GM18909 (cell line): ENCODE measurements around the gene RBM20.

ENCODE experiments used
- ATAC-seq: cut with Tn5 transposase; IDR thresholded peaks from one replicate; pipeline ENCODE4 v1.9.1; 2021; ENCODE audit warnings: mild to moderate bottlenecking; ENCODE audit not compliant: unreplicated experiment, poor library complexity

The RBM20 gene

GRCh38 chr10:110876000-110876399 is 231.9 kb downstream of the RBM20 start:
- no peak for ATAC-seq

- no peak for ATAC-seq
These were observed 232.7 kb downstream of the RBM20 start for GRCh38 chr10:110876788-110877187.

- no peak for ATAC-seq
These were observed 235.9 kb downstream of the RBM20 start for GRCh38 chr10:110880012-110880411.

GRCh38 chr10:110881247-110881646 is 237.1 kb downstream of the RBM20 start:
- ATAC-seq: no peak

GRCh38 chr10:110881905-110882304 is 237.8 kb downstream of the RBM20 start:
- ATAC-seq: no peak

GRCh38 chr10:110883924-110884323 is 239.8 kb downstream of the RBM20 start:
- no peak for ATAC-seq

- ATAC-seq: no peak
These were observed 242.0 kb downstream of the RBM20 start for GRCh38 chr10:110885932-110886674.

- no peak for ATAC-seq
These were observed 243.4 kb downstream of the RBM20 start for GRCh38 chr10:110887560-110887959.
